ENCODE data around the gene KIF1C.
A peak's percentile ranks its signal among the peaks of the same experiment; 100 is the strongest.
"Not testable (repeated sequence)": the region's sequence is repeated elsewhere in the genome, so short reads cannot be mapped to it uniquely, and the experiment has no call there.

The KIF1C gene

DNA sequence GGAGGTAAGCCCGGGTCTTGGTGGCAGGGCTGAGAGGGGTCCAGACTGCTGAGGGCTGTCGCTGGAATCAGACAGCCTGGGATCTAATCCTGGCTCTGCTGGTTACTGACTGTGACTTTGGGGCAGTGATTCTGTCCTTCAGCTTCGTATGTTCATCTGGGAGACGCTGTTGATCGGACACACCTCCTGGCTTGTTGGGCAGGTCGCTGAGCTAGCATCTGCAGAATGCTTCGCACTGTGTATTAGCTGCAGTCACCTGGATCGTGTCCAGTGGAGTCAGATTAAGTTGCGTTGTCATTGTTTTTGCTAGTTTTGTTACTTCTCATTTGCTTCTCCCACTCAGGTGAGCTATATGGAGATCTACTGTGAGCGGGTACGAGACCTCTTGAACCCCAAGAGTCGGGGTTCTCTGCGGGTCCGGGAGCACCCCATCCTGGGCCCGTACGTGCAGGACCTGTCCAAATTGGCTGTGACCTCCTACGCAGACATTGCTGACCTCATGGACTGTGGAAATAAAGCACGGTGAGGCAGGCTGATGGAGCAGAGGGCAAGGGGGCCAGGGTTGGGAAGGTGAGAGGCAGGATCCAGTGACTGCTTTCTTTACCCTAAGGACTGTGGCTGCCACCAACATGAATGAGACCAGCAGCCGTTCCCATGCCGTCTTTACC, 4.5 kb downstream of the KIF1C start:
- no peak for DNase-seq

DNA sequence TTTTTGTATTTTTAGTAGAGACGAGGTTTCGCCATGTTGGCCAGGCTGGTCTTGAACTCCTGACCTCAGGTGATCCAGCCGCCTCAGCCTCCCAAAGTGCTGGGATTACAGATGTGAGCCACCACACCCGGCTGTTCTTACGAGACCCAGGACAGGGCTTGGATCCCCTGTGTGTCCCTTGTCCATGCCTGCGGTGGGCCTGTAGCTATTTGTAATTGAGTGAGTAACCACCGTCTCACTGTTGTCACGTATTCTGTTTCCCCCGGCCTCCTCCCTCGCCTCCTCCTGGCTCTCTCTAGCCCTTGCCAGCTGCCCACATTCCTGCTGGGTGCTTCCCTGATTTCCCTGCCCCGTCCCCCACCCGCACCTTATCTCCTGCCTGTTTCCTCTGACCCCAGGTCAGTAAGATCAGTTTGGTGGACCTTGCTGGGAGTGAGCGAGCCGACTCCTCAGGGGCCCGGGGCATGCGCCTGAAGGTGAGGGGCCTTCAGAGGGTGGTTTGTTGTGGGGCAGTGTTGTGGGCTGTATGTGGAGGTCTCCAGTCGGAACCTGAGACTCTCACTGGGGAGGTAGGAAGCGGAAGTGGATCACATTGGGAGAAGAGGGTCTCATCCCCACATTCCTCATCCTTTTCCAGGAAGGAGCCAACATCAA, 5.6 kb downstream of the KIF1C start:
- DNase-seq: no peak

DNA sequence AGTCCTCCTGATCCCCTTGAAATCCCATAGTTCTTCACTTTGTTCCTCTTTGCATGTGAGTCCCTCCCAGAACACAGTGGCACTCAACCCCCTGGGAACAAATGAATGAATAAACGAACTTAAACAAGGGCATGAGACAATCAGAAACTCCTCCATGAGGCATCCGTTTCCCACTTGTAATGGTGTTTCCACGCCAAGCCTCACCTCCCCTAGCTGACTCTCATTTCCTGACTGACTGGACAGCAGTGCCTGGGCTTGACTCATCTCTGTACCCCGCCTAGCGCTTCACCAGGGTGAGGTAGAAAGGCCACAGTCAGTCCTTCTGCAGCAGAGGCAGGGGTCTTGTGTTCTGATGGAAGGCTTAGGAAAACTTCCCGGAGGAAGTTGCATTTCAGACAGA, 14.2 kb downstream of the KIF1C start:
- no peak for DNase-seq

DNA sequence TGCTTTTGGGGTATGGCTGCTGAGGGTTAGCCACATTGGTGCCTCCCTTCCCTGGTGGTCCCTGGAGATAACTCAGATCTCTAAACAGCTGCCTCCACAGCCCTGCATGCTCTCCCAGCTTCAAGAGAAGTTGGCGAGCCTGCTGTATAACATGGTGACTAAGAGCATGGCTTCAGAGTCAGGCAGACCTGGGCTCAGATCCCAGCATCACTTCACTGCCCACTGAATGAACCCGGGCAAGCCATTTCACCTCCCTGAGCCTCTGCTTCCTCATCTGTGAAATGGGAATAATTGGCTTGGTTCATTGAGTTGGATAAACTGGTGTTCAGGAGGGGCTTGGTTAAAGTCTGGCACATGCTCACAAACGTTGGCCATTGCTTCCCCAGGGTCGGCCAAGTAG, 16.6 kb downstream of the KIF1C start:
- no peak for DNase-seq

DNA sequence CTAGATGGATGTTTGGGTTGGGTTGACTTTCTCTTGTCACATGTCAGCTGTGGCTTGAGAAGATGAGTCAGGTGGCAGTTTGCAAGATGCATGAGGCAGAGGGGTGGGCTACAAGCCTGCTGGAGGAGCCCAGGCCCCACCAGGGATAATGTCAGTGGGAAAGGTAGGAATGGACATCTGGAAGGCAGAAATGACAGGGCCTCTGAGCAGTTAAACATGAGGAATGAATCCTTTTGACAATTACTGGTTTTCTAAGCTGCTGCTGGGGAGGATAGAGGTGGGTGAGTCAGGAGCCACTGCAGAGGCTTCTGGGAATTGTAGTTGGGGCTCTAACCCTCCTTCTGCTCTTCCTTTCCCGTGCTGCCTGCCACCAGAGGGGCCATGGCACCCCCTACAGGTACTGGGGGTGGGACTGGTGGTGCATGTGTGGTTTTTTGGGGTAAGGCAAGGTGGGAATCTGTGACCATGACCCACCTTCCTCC, 21.8 kb downstream of the KIF1C start:
- DNase-seq: no peak

DNA sequence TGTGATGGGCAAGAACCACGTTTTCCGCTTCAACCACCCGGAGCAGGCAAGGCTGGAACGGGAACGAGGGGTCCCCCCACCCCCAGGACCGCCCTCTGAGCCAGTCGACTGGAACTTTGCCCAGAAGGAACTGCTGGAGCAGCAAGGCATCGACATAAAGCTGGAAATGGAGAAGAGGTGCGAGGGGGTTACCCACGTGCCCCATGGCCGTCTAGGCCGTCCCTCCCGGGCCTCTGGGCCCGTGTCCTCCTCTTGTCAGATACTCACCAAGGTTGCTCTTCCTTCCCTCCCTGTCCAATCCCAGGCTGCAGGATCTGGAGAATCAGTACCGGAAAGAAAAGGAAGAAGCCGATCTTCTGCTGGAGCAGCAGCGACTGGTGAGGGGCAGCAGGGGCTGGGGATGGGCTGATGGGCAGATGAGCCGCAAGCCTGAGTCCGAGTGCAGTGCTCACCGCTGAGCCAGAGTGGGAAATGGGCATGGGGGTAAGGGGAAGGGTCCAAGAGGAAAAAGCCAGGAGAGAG, 22.8 kb downstream of the KIF1C start:
- DNase-seq: no peak

DNA sequence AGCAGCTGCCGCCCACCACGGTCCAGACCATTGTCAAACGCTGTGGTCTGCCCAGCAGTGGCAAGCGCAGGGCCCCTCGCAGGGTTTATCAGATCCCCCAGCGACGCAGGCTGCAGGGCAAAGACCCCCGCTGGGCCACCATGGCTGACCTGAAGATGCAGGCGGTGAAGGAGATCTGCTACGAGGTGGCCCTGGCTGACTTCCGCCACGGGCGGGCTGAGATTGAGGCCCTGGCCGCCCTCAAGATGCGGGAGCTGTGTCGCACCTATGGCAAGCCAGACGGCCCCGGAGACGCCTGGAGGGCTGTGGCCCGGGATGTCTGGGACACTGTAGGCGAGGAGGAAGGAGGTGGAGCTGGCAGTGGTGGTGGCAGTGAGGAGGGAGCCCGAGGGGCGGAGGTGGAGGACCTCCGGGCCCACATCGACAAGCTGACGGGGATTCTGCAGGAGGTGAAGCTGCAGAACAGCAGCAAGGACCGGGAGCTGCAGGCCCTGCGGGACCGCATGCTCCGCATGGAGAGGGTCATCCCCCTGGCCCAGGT, 24.5 kb downstream of the KIF1C start:
- DNase-seq: no peak

DNA sequence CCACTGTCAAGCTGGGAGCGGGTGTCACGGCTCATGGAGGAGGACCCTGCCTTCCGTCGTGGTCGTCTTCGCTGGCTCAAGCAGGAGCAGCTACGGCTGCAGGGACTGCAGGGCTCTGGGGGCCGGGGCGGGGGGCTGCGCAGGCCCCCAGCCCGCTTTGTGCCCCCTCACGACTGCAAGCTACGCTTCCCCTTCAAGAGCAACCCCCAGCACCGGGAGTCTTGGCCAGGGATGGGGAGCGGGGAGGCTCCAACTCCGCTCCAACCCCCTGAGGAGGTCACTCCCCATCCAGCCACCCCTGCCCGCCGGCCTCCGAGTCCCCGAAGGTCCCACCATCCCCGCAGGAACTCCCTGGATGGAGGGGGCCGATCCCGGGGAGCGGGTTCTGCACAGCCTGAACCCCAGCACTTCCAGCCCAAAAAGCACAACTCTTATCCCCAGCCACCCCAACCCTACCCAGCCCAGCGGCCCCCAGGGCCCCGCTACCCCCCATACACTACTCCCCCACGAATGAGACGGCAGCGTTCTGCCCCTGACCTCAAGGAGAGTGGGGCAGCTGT, 25.9 kb downstream of the KIF1C start:
- DNase-seq: no peak

DNA sequence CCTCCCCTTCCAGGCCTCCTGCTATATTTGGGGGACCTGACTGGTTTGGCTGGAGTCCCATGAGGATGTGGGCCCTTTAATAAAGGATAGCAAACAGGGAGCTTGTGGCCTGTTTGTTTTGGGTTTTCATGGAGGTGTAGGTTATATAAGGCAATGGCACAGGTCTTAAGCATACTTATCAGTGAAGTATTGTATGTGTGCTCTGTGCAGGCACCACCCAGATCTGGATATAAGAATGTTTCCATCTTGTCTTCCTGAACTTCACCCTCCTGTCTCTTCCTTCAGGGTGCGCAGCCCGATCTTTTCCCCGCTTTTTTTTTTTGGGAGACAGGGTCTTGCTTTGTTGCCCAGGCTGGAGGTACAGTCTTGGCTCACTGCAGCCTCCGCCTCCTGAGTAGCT, 26.9 kb downstream of the KIF1C start:
- no peak for DNase-seq

DNA sequence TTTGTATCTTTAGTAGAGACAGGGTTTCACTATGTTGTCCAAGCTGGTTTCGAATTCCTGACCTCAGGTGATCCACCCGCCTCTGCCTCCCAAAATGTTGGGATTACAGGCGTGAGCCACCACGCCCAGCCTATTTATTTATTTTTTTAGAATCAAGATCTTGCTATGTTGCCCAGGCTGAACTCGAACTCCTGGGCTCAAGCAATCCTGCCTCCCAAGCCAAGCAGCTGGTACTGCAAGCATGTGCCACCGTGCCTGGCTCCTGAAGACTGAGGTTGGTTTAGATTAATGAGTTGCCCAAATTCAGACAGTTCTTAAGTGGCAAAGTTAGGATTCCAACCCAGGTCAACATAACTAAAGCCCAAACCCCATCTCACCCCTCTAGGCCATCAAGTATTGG, 29.5 kb downstream of the KIF1C start:
- no peak for DNase-seq

DNA sequence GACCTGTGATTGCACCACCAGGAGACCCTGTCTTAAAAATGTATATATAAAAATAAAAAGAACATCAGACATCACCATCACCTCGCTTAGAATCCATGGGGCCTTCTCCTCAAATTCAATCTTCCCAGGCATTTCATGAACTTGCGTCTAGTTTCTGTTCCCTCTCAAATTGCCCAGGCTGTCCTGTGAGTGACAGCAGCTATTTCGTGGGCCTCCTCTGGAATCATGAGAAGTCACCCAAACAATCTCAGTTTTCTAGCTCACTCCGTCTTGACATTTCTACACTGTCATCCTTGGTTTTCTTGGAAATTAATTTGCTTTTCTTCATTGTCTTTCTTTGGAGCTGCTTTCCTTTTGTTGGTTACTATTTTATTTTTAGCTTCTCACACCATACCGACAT, 30.2 kb downstream of the KIF1C start:
- DNase-seq: no peak

DNA sequence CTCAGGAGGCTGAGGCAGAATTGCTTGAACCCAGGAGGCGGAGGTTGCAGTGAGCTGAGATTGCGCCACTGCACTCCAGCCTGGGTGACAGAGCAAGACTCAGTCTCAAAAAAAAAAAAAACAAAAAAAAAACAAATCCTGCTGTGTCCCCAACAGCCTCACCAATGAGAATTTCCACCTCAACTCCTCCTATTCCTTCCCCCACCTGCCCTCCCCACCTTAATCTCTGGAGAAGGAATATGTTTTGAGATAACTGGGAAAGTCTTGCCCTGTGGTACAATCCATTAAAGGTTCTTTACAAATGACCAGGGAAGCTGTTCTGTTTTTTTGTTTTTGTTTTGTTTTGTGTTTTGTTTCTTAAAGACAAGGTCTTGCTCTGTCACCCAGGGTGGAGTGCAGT, 32.4 kb downstream of the KIF1C start:
- DNase-seq: not testable (repeated sequence)

DNA sequence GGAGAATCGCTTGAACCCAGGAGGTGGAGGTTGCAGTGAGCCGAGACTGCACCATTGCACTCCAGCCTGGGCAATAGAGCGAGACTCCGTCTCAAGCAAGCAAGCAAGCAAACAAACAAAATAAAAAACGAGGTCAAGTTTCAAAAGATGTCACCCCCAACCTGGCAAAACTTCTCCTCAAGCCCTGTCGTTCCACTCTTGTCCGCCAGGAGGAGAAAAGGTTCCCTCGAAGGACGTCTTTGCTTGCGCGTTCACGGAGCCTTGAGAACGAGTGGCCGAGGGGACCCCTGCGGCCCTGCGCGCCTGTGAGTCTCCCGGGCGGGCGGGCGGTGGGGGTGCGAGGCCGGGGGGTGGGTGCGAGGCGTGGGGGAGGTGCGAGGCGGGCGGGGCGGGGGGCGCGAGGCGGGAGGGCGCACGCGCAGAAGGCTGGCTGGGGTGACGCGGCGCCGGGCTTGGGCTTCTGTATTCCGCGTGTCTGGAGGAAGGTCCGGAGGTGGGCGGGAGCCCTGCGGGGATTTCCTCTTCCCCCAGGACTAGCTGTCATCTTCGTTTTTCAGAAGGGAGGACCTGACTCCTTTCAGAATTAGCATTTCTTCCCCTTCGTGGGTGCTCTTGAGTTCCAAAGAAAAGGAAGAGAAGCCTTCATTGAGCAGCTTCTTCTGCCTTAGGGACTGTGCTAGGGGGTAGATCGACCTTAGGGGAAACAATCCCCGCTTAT, 33.8 kb downstream of the KIF1C start:
- peak; percentile 62 to 77 for DNase-seq

DNA sequence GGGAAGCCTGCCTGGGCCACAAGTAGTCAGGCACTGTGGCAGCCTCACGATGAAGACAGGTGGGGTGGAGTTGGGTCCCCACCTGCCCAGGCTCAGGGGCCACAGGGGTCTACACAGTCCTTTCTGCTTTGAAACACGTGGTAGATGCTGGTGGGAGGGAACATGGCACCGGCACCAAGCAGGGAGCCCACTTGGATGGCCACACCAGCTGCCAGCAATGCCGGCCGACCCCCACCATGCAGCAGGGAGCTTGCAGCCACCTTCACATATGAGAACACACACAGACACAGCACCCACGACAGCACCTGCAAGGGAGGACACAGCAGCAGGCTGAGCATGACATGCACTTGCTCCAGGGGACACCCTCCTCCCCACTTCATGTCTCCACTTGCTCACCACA, 35.1 kb downstream of the KIF1C start:
- DNase-seq: no peak

DNA sequence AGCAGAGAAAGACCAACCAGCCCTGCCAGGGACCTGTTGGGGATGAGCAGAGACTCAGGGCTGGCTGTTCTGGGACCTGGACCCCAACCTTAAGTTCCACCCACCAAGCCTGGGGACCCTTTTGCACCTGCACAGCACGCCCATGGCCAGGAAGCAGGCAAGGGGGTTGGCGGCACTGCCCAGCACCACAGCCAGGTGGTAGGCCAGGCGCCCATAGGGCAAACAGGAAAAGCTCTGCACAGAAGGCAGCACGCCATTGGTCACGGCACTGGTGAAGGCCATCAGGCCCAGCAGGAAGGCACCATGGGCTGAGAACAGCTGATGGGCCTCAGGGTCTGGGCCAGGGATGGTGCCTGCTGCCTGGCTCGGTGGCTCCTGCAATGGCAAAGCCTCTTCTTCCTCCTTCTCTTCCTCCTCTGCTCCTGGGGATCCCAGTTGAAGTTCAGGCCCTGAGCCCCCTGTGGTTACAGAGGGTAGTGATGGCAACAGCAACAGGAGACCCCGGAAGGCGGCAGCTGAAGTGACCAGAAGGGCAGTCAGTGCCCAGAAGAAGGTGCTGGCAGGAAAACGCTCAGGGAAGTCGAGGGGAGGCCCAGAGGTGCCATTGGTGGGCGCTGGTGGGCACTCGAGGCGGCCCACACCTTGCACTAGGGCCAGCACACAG, 35.7 kb downstream of the KIF1C start:
- no peak for DNase-seq

DNA sequence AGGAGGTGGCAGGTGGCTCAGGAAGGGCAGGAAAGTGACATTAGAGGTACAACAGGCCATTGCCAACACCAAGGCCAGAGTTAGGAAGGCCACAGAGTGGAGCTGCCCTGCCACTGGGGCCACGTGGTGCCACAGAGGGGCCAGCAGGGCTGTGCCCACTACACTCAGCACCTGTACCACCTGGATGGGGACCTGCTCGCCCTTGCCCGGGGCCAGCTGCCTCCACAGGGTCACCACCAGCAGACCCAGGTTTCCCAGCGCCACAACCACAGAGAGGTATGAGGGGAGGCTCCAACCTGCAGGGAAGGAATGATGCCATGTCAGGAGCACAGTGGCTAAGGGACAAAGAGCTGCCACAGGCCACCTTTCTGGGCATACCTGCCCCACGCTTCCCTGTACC, 36.3 kb downstream of the KIF1C start:
- no peak for DNase-seq

DNA sequence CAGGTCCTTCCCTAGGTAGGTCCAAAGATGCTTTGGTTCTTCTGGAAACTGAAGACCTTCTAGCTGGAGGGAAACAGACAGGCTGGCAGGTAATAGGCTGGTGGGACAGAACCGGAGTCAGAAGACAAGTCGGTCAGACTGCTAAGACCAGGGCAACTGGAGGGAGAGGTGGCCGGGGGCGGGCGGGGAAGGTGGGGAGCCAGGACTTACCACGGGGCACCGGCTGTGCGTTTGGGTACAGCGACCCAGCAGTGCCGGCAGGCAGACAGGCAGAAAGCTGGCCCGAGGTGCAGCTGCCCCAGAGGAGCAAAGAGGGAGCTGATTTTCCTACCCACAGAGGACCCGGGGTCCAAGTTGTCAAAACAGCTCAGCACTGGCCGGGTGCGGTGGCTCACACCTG, 36.9 kb downstream of the KIF1C start:
- DNase-seq: no peak

DNA sequence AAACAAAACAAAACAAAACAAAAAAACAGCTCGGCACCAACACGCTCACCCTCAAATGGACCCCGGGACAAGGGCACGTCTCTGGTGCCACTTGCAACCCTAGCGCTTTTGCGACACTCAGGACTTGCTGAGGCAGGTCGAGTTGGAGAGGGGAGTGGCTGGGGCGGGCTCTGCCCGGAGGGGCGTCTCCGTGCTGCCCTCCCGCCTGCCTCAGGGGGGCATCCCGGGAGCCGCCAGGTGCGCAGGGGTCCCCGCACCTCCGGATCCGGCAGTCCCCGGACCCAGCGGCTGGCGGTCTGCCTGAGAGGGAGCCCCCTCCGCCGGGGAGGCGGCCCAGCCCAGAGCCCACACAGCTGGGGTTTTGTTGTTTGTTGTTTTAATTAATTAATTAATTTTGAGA, 37.6 kb downstream of the KIF1C start, which contains the start of gene SLC52A1:
SLC52A1 (minus strand) TSS at position 112 of the 400 bp plus-strand sequence. CDS start 820 bp downstream, outside the sequence.
- peak in 1 of 2 experiments; percentile 11 for DNase-seq

DNA sequence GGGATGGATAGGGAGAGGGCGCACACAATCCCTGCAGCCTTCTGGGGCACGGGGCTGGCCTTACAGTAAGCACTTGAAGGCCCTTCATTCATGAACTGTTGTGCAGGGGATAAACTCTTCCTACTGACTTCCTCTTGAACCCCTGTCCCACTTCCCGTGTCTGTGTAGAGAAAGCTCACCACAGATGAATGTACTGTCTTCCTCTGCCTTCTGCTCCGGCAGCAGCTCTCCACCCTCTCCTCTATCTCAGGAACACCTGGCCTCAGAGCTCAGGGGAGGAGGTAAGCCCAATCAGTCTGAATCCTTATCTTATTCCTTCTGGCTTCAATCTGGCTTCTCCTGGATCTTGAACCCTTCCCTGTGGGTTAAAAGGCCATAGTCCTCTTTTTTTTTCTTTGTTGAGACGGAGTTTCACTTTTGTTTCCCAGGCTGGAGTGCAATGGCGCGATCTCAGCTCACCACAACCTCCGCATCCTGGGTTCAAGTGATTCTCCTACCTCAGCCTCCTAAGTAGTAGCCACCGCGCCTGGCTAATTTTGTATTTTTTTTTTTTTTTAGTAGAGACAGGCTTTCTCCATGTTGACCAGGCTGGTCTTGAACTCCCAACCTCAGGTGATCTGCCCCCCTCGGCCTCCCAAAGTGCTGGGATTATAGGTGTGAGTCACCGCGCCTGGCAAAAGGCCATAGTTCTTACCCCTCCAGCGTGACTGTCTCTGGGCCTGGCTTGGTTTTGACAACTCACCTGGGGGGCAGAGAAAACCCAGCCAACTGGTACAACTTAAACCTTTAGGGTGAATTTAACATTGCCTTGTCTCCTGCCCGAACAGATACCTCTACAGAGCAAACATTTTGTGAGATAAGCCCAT, 44.6 kb downstream of the KIF1C start:
- DNase-seq: no peak

DNA sequence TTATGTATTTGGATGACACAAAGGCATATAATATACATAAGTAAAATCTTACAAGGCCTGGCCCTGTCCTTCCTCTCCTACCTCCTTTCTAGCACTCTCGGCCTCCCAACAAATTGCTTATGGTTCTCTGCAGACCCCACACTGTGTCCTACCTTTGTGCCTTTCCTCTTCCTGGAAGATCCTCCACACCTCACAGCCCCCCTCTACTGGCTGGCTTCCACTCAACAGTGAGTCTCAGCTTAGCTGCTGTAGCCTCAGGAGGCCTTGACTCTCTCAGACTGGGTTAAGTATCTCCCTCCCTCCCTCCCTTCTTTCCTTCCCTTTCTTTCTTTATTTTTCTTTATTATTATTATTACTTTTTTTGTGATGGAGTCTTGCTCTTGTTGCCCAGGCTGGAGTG, 45.8 kb downstream of the KIF1C start:
- no peak for DNase-seq

DNA sequence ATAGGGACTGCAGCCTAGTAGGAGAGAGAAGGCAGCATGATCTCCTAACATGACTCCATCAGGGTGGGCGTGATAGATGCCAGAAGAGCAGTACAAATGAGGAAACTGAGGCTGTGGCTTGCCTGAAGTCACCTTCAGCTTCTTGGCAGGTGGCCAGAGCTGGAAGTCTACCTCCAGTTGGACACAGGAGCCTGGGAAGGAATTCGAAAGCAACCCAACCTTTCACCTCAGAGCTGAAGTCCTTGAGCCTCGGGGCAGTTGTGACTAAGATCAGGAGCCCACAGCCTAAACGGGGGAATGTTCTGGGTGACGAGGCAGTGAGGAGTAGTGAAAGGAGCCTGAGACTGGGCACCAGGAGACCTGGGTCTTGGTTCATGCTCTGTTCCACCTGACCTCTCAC, 46.9 kb downstream of the KIF1C start:
- no peak for DNase-seq

DNA sequence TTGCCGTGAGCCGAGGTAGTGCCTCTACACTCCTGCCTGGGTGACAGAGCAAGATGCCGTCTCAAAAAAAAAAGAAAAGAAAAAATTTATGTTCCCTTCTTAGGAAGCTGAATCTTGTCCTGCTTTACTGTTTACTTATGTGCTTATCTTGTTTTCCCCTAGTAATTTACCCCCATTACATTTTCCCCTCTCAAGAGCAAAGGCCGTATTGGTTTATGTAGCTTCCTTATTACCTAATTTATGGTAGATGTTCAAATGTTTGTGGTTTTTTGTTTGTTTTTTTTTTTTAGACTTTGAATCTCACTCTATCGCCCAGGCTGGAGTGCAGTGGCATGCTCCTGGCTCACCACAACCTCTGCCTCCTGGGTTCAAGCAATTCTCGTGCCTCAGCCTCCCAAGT, 47.7 kb downstream of the KIF1C start:
- DNase-seq: no peak

Measured in NCI-H526 (cell line).